ENCODE results near the gene HOXD4. TPM values are rescaled to one million over a fixed set of nuclear protein-coding genes. Genes with fewer than 3 reads are reported as not detected.

The HOXD4 gene
- total RNA-seq, 1 donor from 2014 or later = not detected

GRCh38 chr2:176154576-176155252 lies 3.4 kb downstream of the HOXD4 start:
- intact Hi-C loops (cut with micrococcal nuclease) = loop anchor here (2.0 to 10.0 kb wide), 2 partner anchors 22 to 1820 kb away; partner anchors contain the start of gene SP9

DNA sequence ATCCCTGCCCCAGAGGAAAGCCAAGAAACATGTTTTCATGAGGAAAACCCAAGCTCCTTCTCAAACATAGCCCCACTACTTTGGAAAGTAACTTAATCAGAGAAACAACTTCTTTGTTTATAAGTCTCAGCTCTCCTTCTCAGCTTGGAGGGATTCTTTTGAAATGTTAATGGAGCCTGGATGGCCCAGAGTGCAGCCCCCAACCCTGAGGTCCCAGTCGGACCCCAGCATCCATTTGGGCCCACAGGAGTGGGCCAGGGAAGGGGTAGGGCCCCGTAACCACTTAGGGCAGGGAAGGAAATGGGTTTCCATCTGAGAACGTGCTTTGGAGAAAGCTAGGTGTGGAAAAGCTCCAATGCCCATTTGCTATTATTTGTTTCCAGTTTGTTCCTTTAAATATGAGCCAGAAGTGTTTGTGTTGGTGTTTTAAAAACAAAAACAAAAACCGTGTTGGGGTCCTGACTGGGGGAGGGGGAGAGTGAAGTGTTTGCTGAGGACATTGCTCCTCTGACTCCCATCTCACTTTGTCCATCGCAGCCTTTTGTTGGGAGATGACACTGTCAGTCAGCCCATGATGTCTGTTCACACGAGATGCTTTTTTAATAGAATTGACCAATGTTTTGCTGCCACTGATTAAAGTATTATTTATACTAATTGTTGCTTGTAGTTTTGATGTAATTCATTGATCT lies 4.2 kb downstream of the HOXD4 start:
- intact Hi-C loops (cut with micrococcal nuclease) = loop anchor here (2.0 to 10.0 kb wide), 5 partner anchors 15 to 1821 kb away; partner anchors contain the start of gene SP9

GRCh38 chr2:176156301-176156806 lies 5.0 kb downstream of the HOXD4 start:
- intact Hi-C loops (cut with micrococcal nuclease) = loop anchor here (2.0 to 10.0 kb wide), 4 partner anchors 16 to 1822 kb away; partner anchors contain the start of gene SP9

DNA sequence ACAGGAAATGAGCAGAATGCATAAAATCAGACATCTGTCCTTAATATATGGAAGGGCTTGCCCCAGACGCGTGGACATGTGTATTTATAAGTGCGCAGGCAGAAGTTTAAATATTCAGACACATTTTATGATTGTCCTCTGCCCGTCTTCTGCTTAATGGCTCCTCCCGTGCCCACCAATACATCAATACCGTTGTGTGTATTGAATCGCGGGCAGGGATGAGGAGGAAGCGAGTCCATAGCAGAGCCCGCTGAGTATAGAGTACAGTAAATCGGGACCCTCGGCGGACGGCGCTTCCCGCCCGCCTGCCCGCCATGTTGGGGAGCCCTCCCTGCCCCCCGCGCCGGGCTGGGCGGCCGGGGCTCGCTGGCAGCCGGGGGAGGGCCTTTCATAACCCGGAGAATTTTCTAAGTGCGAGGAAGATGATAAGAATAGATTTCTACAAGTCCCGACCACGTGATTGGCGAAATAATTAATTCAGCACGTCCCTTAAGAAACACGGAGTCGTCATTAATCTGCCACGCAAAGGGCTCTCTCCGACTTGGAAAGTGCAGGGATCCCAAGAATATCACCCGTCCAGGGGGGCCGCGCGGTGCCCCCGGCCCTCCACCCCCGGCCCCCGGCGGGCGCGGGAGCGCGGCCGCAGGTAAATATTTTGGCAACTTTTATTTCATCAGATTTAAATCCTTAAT lies 5.6 kb downstream of the HOXD4 start, which contains the start of gene HOXD3:
HOXD3 (plus strand) TSS at position 501 of the 692 bp plus-strand sequence. CDS start 11,808 bp downstream, outside the sequence.
- intact Hi-C loops (cut with micrococcal nuclease) = loop anchor here (2.0 to 10.0 kb wide), 4 partner anchors 16 to 1822 kb away; partner anchors contain the start of gene SP9

DNA sequence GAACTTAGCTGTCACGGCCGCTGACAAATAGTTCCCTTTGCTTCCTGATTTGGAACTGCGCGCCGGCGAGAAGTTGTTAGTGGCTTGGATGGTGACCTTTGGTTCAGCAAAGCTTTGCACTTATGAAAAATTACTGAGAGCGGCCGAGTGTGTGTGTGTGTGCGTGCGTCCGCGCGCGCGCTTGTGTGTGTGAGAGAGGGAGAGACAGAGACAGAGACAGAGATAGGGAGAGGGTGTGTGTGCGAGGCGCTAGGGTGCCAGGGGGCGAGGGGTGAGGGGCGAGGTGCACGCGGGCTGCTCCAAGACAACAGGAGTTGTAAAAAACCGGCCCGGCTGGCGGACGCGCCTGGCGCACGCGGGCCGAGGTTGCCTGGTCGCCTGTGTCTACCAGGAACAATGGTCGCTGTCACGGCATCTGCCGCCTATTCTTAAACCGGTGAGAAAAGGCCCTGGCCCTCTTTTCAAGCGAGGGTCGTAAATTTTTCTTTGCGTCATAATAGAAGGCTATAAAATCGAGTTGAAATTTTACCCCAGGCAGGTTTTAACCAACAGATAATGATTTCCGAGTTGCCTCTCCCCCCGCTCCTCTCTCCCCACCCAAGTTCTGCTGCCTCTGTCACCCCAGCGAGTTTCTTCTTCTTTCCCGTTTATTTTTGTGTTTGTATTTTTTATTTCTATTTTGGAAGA lies 6.3 kb downstream of the HOXD4 start:
- intact Hi-C loops (cut with micrococcal nuclease) = loop anchor here (2.0 to 10.0 kb wide), 4 partner anchors 15 to 1823 kb away; partner anchors contain the start of gene SP9

DNA sequence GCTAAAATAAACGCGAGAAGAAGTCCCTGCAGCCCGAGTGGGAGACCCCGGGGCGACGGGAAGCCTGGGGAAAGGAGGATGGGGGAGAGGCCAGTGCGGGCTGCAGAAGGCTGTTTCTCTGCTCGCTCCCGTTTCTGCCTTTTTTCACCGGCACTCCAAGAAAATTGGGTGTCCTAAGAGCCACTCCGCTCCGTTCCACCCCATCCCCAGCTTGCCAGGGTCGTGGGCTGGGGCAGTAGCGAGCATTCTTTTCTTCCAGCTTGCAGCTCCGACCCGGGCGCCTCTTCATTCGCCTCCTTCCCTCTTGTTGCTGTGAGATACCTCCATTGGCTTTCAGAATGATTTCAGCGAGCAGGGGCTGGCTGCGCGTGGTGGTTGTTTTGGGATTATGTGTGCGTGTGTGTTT lies 6.8 kb downstream of the HOXD4 start:
- intact Hi-C loops (cut with micrococcal nuclease) = loop anchor here (10.0 kb wide), 1 partner anchor 1823 kb away; the partner anchor contains the start of gene SP9

- intact Hi-C loops (cut with micrococcal nuclease) = loop anchor here (10.0 kb wide), 1 partner anchor 1824 kb away; the partner anchor contains the start of gene SP9
Observed at GRCh38 chr2:176158855-176159662, 7.7 kb downstream of the HOXD4 start.

GRCh38 chr2:176159663-176160250 lies 8.4 kb downstream of the HOXD4 start:
- intact Hi-C loops (cut with micrococcal nuclease) = loop anchor here (10.0 kb wide), 1 partner anchor 1825 kb away; the partner anchor contains the start of gene SP9

GRCh38 chr2:176160251-176160985 lies 9.1 kb downstream of the HOXD4 start:
- intact Hi-C loops (cut with micrococcal nuclease) = no loop called here

GRCh38 chr2:176160986-176161824 lies 9.9 kb downstream of the HOXD4 start:
- intact Hi-C loops (cut with micrococcal nuclease) = loop anchor here (1.0 kb wide), 1 partner anchor 52 kb away; no protein-coding TSS in a partner anchor

DNA sequence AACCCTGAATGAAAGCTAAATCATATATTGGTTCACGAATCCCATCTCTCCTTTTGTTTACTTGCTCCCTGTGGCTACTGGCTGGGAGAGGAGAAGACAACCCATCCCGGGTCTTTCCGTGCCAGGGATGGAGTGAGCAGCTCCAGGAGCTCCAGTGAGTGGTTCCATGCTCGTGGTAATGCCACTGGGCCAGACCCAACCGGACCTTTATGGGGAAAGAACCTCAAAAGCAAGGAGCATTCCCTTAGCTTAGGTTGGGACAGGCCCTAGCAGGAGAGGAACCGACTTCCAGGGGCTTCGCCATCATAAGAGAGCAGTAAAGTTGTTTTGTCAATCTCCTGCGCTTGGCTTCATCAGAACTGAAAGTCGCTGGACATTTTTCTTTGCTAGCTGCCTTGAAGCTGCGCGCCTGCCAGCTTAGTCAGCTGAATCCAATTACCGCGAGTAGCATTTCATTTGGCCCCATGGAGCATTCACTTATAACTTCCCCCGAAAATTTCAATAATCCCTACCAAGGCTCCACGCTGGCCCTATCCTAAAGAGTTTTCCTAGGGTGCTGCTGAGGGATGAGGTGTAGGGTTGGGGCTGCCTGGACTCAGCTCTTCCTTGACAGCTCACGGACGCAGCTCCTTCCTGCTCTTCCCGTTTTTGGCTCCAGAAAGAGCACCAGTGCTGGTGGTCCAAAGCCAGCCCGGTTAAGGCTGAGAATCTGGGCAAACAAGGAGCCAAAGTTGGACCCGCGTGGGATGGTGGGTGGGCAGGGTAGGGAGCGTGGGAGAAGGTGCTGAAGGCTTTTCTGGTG lies 10.7 kb downstream of the HOXD4 start:
- intact Hi-C loops (cut with micrococcal nuclease) = loop anchor here (1.0 to 2.0 kb wide), 3 partner anchors 10 to 79 kb away; partner anchors contain the start of gene EVX2

DNA sequence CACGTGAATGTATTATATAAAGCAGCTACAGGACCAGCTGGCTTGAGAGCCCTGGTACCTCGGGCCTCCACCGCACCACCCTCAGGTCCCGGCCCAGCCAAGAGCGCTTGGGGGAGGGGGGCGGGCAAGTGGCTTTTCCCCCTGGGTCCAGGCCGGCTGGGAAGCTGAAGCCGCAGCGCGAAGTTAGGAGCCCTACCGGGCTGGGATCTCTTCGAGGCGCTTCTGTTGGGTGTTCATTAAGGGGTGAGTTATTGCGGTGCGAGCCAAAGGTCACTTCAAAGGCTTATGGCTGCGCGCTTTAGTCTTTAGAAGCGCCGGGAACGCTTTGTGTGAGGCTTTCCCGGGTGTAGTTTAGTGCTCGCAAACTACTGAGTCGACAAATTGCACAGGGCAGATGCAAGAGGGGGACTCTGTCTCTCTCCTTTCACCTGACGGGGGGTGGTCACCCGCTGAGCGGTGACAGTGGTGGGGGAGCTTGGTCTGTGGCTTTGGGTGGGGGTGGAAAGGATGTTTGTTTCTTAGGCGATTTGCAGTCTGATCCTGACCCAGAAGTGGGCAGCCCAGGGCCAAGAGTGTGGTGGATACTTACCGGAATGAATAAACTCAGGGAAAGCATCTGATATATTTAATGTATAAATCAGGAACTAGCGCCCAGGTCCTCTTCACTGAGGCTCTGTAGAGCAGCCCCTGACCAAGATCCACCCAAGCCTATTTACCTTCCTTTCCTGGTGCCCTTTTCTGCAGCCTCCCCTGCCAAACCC lies 11.7 kb downstream of the HOXD4 start:
- intact Hi-C loops (cut with micrococcal nuclease) = loop anchor here (1.0 to 2.0 kb wide), 2 partner anchors 9 to 80 kb away; partner anchors contain the start of gene EVX2

- intact Hi-C loops (cut with micrococcal nuclease) = loop anchor here (2.0 kb wide), 1 partner anchor 81 kb away; the partner anchor contains the start of gene EVX2
Observed at GRCh38 chr2:176163672-176164056, 12.3 kb downstream of the HOXD4 start.

GRCh38 chr2:176164201-176164600 lies 12.9 kb downstream of the HOXD4 start:
- intact Hi-C loops (cut with micrococcal nuclease) = no loop called here

DNA sequence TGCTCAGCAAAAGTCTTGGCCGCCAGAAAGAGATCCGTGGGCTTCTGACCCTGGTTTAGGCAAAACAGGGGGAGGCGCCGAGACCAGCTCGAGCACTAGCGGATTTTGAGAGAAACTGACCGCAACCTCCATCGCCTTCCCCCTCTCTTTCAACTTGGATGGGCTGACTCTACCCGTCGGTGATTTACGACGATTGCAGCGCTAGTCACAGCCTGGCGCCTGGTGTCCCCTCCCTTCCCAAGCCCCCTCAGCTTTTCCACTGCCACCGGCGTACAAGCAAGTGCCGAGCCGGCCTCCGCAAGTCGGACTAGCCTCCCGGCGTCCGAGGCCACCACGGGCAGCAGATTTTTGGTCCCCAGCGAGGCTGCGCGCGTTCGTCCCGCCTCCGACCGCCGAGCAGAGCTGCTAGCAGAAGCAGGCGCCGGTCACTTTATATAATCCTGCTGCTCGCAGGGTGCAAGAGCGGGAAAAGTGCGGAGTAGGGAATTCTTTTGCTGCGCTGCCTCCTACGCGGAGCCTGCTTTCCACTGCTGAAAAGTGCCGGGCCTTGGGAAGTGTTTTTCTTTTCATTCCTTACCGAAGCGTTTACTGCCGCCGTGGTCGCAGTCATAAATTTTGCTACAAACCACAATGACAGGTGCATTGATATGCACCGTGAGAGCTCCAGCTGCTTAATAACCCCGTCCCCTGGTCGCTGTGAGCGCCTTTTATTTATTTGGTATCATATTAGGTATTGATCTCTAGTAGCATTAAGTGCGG lies 13.4 kb downstream of the HOXD4 start:
- intact Hi-C loops (cut with micrococcal nuclease) = no loop called here
